ENCODE data around the gene SEMA5B. TPM values are rescaled to one million over a fixed set of nuclear protein-coding genes. Genes with fewer than 3 reads are reported as not detected.

The SEMA5B gene
- total and polyA plus RNA-seq, 2 experiments from 2014 or later: 8.0 to 26.8 TPM

GRCh38 chr3:123028233-123028828 lies 768 bp upstream of the SEMA5B start:
- peak; percentile 88 for DNase-seq (ENCODE audit: low spot score)
- peaks cover 5% of the 10 kb centered on the region for H3K36me3 Mint-ChIP-seq (ENCODE audit: low read depth)
- H3K9me3 Mint-ChIP-seq: no peaks in the 10 kb centered on the region
- Histone ChIP-seq H3K79me2 (replicated peaks; ENCODE audit: insufficient read depth) (peaks cover 10% of the 10 kb centered on the region; the same call in 1 of the 2 replicates), H2AFZ (peak overlapping the region; percentile 53), H4K20me1 (replicated peaks; ENCODE audit: insufficient read depth) (no peaks in the 10 kb centered on the region; the same call in none of the 2 replicates), H3K9me2 (ENCODE audit: insufficient read depth) (no peaks in the 10 kb centered on the region), H3K36me3 (ENCODE audit: insufficient read depth) (no peaks in the 10 kb centered on the region), H3K4me3 (peak overlapping the region; percentile 64), H3F3A (replicated peaks; ENCODE audit: low read depth) (peaks cover 9% of the 10 kb centered on the region; the same call in 1 of the 2 replicates), H3K27me3 (ENCODE audit: insufficient read depth) (peaks cover 40% of the 10 kb centered on the region), H3K4me2 (peak overlapping the region; percentile 81), H3K4me1 (ENCODE audit: insufficient read depth) (peaks cover 26% of the 10 kb centered on the region), H3K27ac (ENCODE audit: low read depth) (no peak overlapping the region)
- H3K27me3 Mint-ChIP-seq (ENCODE audit: insufficient read depth, low read depth, poor library complexity): peaks cover 23% of the 10 kb centered on the region
- TF ChIP-seq REST (IDR thresholded peaks at IDR 0.05; ENCODE audit: unreplicated experiment): no peak
- peak; percentile 53 to 67 for TF ChIP-seq CTCF (conservative IDR thresholded peaks at IDR 0.05; ENCODE audit: low read depth in 2 of 2)
- H3K27ac Mint-ChIP-seq: no peak overlapping the region
- peak overlapping the region; percentile 72 for H3K4me3 Mint-ChIP-seq
- H3K4me1 Mint-ChIP-seq: peaks cover 31% of the 10 kb centered on the region
- ATAC-seq: peak; percentile 13

GRCh38 chr3:123026565-123027291 lies 835 bp downstream of the SEMA5B start:
- H3K36me3 ChIP-seq (ENCODE audit: insufficient read depth): no peaks in the 10 kb centered on the region
- peak overlapping the region; percentile 64 for H3K4me3 ChIP-seq
- H2AFZ ChIP-seq: peak overlapping the region; percentile 53
- ATAC-seq (peak; percentile 26), DNase-seq (ENCODE audit: low spot score) (peak; percentile 87)
- H3F3A ChIP-seq (replicated peaks; ENCODE audit: low read depth): peaks cover 13% of the 10 kb centered on the region; the same call in 1 of the 2 replicates
- Mint-ChIP-seq H3K4me3 (peak overlapping the region; percentile 89), H3K36me3 (ENCODE audit: low read depth) (peaks cover 5% of the 10 kb centered on the region), H3K9me3 (no peaks in the 10 kb centered on the region), H3K4me1 (peaks cover 47% of the 10 kb centered on the region), H3K27ac (no peak overlapping the region), H3K27me3 (ENCODE audit: insufficient read depth, low read depth, poor library complexity) (peaks cover 26% of the 10 kb centered on the region)
- H3K27me3 ChIP-seq (ENCODE audit: insufficient read depth): peaks cover 40% of the 10 kb centered on the region
- H3K27ac ChIP-seq (ENCODE audit: low read depth): no peak overlapping the region
- no peaks in the 10 kb centered on the region; the same call in none of the 2 replicates for H4K20me1 ChIP-seq (replicated peaks; ENCODE audit: insufficient read depth)
- H3K9me2 ChIP-seq (ENCODE audit: insufficient read depth): no peaks in the 10 kb centered on the region
- H3K79me2 ChIP-seq (replicated peaks; ENCODE audit: insufficient read depth): peaks cover 10% of the 10 kb centered on the region; the same call in 1 of the 2 replicates
- H3K4me2 ChIP-seq: peak overlapping the region; percentile 81
- H3K4me1 ChIP-seq (ENCODE audit: insufficient read depth): peaks cover 42% of the 10 kb centered on the region
- TF ChIP-seq ZNF462 (CRISPR knock-in tag; IDR thresholded peaks at IDR 0.05): no peak
- no peak for TF ChIP-seq EZH2 (IDR thresholded peaks at IDR 0.05; ENCODE audit: low read depth, unreplicated experiment)
- no peak for TF ChIP-seq EZH2phosphoT487 (IDR thresholded peaks at IDR 0.05; ENCODE audit: unreplicated experiment)
- no peak for TF ChIP-seq STAT1 (IDR thresholded peaks at IDR 0.05; ENCODE audit: unreplicated experiment)
- no peak for TF ChIP-seq JUNB (IDR thresholded peaks at IDR 0.05; ENCODE audit: unreplicated experiment)
